Midbrain (tissue), 1 donor: Measurements from ENCODE around the gene ZNF680.
"Not testable (repeated sequence)": the region's sequence is repeated elsewhere in the genome, so short reads cannot be mapped to it uniquely, and the experiment has no call there.

Source experiments
- DNase-seq: peaks from one replicate; lab custom pipeline; 2025; lab: John Stamatoyannopoulos, UW

The ZNF680 gene

DNA sequence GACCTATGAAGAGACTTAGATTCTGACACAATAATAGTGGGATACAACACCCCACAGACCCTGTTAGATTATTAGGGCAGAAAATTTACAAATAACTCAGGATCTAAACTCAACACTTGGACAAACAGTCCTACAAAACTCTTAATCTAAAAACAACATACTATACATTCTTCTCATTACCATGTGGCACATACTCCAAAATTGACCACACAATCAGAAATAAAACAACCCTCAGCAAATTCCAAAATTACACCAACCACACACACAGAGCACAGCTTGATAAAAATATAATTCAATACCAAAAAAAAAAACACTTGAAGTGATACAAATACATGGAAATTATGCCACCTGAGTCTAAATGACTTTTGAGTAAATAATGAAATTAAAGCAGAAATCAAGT lies 7.8 kb downstream of the ZNF680 start:
- DNase-seq: no peak

DNA sequence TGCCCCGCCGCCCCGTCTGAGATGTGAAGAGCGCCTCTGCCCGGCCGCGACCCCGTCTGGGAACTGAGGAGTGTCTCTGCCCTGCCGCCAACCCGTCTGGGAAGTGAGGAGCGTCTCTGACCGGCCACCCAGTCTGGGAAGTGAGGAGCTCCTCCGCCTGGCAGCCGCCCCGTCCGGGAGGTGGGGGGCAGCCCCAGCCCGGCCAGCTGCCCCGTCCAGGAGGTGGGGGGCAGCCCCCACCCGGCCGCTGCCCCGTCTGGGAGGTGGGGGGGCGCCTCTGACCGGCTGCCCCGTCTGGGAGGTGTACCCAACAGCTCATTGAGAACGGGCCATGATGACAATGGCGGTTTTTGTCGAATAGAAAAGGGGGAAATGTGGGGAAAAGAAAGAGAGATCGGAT lies 8.7 kb downstream of the ZNF680 start:
- not testable (repeated sequence) for DNase-seq

DNA sequence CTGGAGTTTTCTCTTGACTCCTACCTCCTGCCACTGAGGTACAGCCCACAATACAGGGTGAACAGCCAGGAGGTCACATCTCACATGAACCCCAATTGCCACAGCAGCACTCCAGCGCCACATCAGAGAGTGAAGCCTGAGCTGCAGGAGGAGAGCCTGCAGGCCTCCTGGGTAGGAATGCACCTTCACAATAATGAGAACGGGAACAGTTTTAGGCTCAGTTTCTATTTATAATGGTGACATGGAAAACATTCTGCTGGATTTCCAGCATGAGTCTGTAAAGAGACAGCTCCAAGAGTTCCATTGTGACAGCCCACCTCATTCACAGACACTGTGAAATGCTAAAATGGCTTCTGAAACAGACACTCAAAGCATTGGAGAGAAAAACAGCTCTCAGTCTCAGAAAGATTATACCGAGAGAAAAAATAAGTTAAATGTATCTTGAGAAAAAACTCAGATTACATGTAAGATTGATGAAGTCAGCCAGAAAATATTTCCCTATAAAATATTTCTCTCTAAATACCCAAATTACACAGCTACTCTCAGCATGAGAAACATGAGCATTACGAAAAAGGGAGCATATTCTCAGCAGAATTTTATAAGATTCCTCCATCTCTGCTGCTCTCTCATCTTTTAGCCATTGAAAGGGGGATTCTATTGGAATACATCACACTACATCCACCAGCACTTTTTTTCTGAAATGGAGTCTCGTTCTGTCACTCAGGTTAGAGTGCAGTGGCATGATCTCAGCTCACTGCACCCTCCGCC lies 11.3 kb downstream of the ZNF680 start:
- no peak for DNase-seq

DNA sequence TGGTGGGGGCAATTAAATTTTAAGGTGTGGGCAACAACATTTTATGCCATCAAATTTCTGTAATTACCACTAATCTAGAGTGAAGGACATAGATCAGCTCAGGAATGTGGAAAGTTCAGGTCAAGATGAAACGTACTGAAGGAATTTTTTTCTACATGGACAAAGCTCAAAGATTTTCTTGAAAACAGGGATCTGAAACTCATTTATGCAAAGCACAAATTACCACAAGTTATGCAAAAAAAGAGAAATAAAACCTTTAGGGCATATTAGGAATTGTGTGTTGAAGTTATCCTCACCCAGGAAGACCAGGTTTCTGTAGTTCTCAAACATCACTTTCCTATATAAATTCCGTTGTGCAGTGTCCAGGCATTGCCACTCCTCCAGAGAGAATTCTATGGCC lies 18.9 kb downstream of the ZNF680 start:
- no peak for DNase-seq

DNA sequence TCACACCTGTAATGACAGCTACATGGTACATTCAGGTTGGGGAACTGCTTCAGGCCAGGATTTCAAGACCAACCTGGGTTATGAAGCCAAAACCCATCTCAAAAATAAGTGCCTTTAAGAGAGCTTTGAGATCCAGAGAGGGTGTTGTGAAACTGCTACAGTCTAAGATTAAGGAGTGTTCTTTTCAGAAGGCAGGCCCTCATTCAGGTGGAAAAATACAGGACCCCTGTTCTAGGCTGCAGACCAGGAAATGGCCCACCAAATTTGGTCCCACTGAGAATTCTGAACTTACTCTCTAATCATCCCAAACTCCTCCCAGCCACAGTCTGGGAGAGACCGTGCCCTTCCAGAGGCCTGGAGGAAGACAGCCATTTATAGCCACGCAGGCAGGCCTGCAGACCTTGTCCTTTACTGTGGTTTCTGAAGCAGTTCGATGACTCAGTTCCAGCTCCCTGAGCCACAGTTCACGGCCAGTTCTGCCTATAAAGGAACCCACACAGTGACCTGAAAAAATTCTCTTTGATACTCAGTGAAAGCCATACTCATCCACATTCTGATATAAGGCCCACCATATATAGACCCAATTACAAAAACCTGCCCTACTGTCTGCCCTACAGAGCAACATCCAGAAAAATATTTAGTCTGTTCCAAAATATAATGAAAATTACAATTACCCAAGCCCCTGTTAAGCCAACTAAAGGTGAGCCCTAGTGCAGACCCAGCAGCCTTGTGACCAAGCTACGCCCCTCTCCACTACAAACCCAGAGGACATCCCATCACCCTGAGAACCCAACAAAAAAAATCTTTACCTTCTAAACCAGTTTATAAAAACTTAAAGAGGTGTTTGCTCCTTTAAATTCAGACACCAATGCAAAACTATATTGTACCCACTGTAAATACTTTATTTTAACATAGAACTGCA lies 21.2 kb downstream of the ZNF680 start:
- no peak for DNase-seq

DNA sequence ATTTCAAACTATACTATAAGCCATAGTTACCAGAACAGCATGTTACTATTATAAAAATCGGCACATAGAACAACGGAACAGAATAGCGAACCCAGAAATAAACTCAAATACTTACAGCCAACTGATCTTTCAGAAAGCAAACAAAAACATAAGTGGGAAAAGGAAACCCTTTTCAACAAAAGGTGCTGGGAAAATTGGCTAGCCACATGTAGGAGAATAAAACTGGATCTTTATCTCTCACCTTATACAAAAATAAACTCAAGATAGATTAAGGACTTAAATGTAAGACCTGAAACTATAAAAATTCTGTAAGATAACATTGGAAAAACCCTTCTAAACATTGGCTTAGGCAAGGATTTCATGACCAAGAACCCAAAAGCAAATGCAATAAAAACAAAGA lies 29.1 kb downstream of the ZNF680 start:
- DNase-seq: no peak

DNA sequence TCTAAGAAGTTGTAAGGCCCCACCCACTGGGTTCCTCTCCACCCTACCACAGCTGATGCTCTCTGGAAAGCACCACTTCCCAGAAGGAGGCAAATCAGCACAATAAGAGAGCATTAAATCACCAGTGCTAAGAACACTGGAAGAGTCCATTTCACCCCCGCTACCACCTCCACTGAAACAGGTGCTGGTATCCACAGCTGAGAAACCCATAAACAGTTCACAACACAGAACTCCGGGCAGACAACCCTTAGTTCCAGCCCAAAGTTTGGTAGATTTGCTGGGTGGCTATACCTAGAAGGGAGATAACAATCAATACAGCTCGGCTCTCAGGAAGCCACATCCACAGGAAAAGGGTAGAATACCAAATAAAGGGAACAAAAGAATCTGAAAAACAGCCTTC lies 34.1 kb downstream of the ZNF680 start:
- DNase-seq: no peak

DNA sequence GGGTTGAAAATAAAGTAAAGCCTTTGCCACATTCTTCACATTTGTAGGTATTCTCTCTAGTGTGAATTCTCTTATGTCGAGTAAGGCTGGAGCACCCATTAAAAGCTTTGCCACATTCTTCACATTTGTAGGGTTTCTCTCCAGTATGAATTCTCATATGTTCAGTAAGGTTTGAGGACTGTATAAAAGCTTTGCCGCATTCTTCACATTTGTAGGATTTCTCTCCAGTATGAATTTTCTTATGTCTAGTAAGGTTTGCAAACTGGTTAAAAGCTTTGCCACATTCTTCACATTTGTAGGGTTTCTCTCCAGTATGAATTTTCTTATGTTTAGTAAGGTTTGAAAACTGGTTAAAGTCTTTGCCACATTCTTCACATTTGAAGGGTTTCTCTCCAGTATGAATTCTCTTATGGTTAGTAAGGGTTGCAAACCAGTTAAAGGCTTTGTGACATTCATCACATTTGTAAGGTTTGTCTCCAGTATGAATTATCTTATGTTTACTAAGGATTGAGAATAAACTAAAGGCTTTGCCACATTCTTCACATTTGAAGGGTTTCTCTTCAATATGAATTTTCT lies 41.4 kb downstream of the ZNF680 start:
- DNase-seq: no peak

DNA sequence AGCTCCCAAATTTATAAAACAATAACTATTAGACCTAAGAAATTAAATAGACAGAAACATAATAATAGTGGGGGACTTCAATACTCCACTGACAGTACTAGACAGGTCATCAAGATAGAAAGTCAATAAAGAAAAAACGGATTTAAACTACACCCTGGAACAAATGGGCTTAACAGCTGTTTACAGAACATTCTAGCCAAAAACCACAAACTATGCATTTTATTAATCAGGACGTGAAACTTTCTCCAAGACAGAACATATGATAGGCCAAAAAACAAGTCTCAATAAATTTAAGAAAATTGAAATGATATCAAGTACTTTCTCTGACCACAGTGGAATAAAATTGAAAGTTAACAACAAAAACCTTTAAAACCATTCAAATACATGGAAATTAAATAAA lies 46.4 kb downstream of the ZNF680 start:
- DNase-seq: no peak

DNA sequence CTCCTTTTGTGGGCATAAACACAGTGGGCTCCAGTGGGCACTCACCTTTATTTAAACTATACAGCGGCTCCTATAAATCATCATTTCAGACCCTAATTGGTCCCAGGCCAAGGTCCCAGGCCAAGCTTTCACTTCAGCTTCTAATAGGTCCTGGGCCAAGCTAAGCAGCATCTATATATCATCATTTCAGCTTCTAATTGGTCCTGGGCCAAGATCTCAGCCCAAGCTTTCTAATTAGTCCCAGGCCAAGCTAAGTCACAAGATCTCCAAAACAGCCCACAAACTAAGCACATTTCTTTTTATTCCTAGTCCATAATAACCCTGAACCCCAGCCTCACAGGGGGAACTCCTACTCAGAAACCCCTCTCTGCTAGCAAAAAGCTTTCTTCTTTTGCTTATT lies 47.1 kb downstream of the ZNF680 start:
- no peak for DNase-seq

DNA sequence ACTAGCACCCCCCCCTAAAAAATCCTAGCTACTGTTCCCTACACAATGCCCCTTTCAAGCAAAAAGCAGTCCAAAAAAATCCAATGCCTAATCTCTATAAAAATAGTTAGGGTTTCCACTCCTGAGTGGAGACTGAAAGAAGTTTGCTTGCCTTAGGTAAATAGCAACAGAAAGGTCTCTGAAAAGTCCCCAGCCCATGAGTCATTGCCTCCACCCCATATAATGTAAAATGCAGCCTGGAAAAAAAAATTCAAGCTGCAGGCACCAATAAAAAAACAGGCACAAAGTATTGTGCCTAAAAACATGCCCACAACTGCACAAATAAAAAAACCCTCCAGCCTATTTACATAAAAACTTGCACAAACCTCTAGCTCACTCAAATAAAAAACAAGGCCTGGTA lies 47.5 kb downstream of the ZNF680 start:
- no peak for DNase-seq

DNA sequence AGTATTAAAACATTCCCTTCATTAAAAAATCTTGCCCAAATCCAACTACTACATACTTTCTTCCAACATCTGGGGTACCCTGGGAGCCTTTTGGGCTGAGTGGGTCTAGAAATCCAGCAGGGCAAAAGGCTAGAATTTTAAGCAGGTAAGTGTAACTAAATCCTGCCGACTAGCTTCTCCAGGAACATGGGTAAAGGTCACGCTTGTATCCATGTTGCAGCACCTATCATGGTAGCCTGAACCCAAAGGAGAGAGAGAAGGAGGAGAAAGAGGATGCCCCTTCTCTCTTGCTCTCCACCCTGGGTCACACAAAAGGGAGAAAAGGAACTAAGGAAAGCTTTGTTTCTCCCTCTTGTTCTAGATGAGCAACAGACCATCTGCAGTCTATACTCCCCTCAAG lies 53.3 kb downstream of the ZNF680 start:
- no peak for DNase-seq

DNA sequence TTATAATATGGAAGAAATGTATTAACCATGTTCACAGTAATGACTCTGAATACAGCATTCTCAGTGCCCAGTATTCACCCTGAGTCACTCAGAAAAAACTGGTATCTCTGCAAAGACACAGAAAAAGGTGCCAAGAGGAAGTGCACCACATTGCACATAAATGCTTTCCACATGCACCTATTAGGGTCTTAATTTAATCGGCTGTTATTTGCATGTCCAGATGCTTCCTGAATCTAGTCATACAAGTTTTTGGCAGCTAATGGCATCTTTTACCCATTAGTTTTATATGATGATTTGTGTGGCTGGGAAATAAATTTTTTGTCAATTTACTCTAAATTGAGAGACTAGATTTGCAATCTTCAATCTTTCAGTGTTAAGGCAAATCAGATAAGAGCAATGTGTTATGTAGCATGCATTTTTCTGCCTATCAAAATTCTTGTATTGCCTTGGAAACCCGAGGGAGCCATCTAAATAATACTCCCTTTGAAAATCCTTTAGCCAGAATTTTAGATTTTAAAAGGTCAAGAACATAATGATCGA lies 58.2 kb downstream of the ZNF680 start:
- no peak for DNase-seq

DNA sequence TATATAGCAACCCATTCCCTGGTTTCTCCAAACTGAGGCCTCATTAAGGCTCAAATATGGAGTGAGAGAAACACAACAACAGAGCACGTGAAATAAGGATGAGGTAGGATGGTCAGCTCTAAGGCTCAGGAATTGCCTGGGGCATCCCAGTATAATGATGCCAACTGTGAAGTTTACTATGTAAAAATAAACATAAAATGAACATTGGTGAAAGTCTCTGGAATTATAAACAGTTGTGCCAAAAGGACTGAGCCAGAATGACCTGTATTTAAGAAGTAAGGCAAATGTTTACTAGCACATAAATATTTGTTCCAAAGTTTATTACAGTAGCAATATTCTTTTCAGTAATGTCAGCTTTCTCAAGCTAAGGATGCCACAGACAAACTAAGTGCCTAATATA lies 64.6 kb downstream of the ZNF680 start:
- DNase-seq: no peak

DNA sequence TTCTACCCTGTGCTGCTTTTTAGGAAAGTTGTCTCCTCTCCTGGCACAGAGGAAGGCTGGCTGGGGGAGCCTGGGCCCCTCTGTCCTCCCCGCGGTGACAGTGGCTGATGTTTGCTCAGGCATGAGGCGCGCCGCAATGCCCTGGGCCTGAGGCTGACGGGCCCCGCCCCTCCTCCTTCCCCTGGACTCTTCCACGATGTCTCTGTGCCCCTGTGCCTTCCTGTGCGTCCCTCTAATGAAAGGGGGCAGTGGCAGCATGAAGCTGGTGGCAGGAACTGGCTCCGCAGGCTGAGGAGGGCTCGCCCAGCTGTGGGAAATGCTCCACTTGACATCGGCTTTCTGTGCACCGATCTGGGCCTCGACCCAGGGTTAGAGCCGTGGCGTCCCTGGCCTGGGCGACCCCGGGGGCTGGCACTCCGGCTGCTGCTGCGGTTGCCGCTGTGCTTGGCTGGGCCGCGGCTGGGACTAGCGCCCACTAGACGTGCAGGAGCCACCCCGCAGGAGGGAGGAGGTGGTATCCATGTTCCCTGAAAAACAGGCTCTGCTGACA lies 67.9 kb downstream of the ZNF680 start:
- DNase-seq: peak; percentile 19

DNA sequence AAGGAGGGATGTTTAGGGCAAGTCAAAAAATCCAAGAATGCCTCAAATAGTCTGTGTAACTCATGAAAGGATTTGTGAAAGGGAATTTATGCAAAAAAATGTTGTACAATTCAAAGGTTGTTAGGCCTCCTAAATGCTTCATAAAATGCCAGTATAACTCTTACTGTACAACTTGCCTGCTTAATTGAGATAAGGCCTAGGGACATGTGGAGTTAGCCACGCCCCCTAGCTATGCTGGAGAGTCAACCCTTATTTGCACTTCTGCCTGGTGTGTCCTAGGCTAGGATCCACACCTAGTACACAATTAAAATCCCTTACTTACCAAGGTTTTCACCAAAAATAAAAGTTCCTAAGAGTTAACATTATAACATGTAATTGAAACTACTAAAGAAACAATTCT lies 77.2 kb downstream of the ZNF680 start:
- DNase-seq: no peak
